Right lobe of liver (tissue), 4 donors: Measurements from ENCODE around the gene TTC23.

ENCODE experiments used
- CTCF ChIP-seq, 4 donors: fragments of 200-600 bp in 3 of 4; fragments of 450-650 bp in 1 of 4; IDR thresholded peaks; one replicate each; pipeline versions ENCODE4 v1.5.1 to v1.8.0; 2016 to 2022; ENCODE audit warnings: antibody characterized with exemption in 4 of 4, mild to moderate bottlenecking in 2 of 4
- POLR2A ChIP-seq: fragments of 450-650 bp; IDR thresholded peaks from one replicate; pipeline ENCODE4 v1.6.1; 2017; ENCODE audit warnings: antibody characterized with exemption, mild to moderate bottlenecking
- donor health status: DM: no; HTN: no; CAD: no.
- donor health status: DM: no; HTN: no; CAD: no.
- donor health status: DM: no; HTN: yes; CAD: no.

DNA sequence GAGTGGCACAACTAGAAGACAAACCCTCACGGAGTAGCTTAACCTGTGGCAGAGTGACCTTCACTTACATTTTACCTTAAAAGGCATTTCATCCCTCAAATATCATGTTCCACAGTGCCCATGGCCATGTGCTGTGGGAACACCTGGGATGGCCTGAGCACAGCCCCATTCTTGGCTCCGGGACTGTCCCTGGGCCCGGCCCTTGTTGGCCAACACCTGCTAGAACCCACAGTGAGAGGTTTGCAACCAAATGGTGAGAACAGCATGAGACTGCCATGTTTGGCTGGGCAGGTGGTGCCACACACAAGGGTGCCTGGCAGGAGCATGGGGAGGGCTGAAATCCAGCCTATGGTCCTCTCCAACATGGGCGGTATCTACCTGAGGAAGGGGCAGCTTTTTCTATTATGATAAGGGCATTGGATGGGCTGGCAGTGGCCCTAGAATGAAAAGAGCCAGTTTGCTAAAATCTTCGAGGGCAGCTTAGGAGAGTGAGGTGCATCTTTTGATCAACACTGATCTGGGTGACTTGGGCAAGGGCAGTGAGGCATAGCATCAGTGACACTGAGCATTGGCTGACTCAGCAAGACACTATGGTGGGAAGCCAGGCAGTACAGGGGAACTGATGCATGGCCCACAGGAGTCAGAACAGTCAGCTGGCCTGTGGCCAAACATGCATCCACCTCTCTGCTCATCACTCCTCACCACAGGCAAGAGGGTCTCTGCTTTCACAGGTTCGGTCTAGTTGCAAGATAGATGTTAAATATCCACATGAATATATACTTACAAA, 90.6 kb downstream of the TTC23 start:
- no peak for TF ChIP-seq CTCF (IDR thresholded peaks at IDR 0.05)
- TF ChIP-seq POLR2A = no peak
